Erythroblast (primary cell): Measurements from ENCODE around the gene FNDC11.

Experiments used
- DNase-seq, 2 experiments: peaks; one replicate each; lab custom pipeline; 2025; lab: John Stamatoyannopoulos, UW
- GATA1 ChIP-seq: IDR thresholded peaks from 2 replicates; pipeline ENCODE4 v1.6.1; 2011; ENCODE audit warnings: low read depth, mild to moderate bottlenecking, control low read depth, low read length, moderate library complexity
- POLR2A ChIP-seq: IDR thresholded peaks from 2 replicates; pipeline ENCODE4 v1.6.1; 2011; ENCODE audit warnings: mild to moderate bottlenecking, low read length

Gene FNDC11

GRCh38 chr20:63547725-63548480 is 6.1 kb upstream of the FNDC11 start, which contains the start of gene SRMS:
Gene SRMS, minus strand, starts transcription at chr20:63547749. Its CDS starts 286 bp downstream, at chr20:63547463.
- TF ChIP-seq GATA1: no peak
- no peak for DNase-seq

- no peak for DNase-seq
- TF ChIP-seq GATA1 (no peak), POLR2A (no peak)
These were observed 5.4 kb upstream of the FNDC11 start for GRCh38 chr20:63548542-63548941.

GRCh38 chr20:63549019-63549418 is 4.9 kb upstream of the FNDC11 start:
- DNase-seq: no peak
- no peak for TF ChIP-seq POLR2A
- no peak for TF ChIP-seq GATA1

- TF ChIP-seq POLR2A: no peak
- TF ChIP-seq GATA1: no peak
- no peak for DNase-seq
These were observed 4.2 kb upstream of the FNDC11 start for GRCh38 chr20:63549679-63550282.

- no peak for TF ChIP-seq GATA1
- no peak for TF ChIP-seq POLR2A
- DNase-seq: no peak
These were observed 2.9 kb upstream of the FNDC11 start for GRCh38 chr20:63551068-63551467.

- TF ChIP-seq POLR2A: no peak
- no peak for TF ChIP-seq GATA1
- peak; percentile 23 to 40 for DNase-seq
These were observed 1.3 kb upstream of the FNDC11 start for GRCh38 chr20:63552481-63553249.

- DNase-seq: peak; percentile 80 to 86
- TF ChIP-seq GATA1 (no peak), POLR2A (no peak)
These were observed 567 bp upstream of the FNDC11 start for GRCh38 chr20:63553251-63553932.

GRCh38 chr20:63554361-63555278 is 661 bp downstream of the FNDC11 start:
- no peak for DNase-seq

GRCh38 chr20:63555661-63556381 is 1.9 kb downstream of the FNDC11 start:
- DNase-seq: no peak
- TF ChIP-seq POLR2A (no peak), GATA1 (no peak)

More at GRCh38 chr20:63554361-63555278, 661 bp downstream of the FNDC11 start:
- no peak for TF ChIP-seq POLR2A
- TF ChIP-seq GATA1: no peak

- DNase-seq: no peak
- TF ChIP-seq POLR2A: no peak
These were observed 3.0 kb downstream of the FNDC11 start for GRCh38 chr20:63556873-63557478.

GRCh38 chr20:63557481-63557891 is 3.5 kb downstream of the FNDC11 start:
- no peak for DNase-seq
- no peak for TF ChIP-seq GATA1
- no peak for TF ChIP-seq POLR2A
